ENCODE data around the gene WDFY4. TPM values are rescaled to one million over a fixed set of nuclear protein-coding genes. Genes with fewer than 3 reads are reported as not detected.
A peak's percentile ranks its signal among the peaks of the same experiment; 100 is the strongest.

The WDFY4 gene
- total RNA-seq, 6 donors from 2014 or later, result 10.1 to 48.9 (median 32.1) TPM

GRCh38 chr10:48798481-48799254 lies 114.0 kb downstream of the WDFY4 start:
- Histone ChIP-seq H3K27ac (peak overlapping the region; percentile 41 to 77 (median 58)), H3K36me3 (no peaks in the 10 kb centered on the region), H3K27me3 (no peaks in the 10 kb centered on the region), H3K9me3 (no peaks in the 10 kb centered on the region), H3K4me3 (no peak overlapping the region), H3K4me1 (peaks cover 4 to 13% (median 5%) of the 10 kb centered on the region in 4 donors)
- ATAC-seq (ENCODE audit: low FRiP score in 2 of 2), result no peak
- DNase-seq, result no peak
- 68% methylated on average over 5 of the region's 5 CpGs for WGBS, 2 donors
- TF ChIP-seq EP300 (IDR thresholded peaks at IDR 0.05), result no peak

- Histone ChIP-seq H3K27ac (peak overlapping the region; percentile 54 to 79 (median 71)), H3K4me3 (no peak overlapping the region), H3K27me3 (no peaks in the 10 kb centered on the region), H3K9me3 (no peaks in the 10 kb centered on the region), H3K4me1 (peaks cover 4 to 18% (median 5%) of the 10 kb centered on the region in 4 donors), H3K36me3 (no peaks in the 10 kb centered on the region)
- DNase-seq (no peak), ATAC-seq (ENCODE audit: low FRiP score in 2 of 2) (peak in 1 of 2 donors; percentile 25)
- WGBS, 2 donors, result 80 to 82% methylated on average over 17 of the region's 17 CpGs
- TF ChIP-seq EP300 (IDR thresholded peaks at IDR 0.05) (no peak), CTCF (IDR thresholded peaks at IDR 0.05) (no peak), POLR2A (IDR thresholded peaks at IDR 0.05) (no peak), POLR2AphosphoS5 (IDR thresholded peaks at IDR 0.05) (no peak)
Observed at GRCh38 chr10:48799341-48800006, 114.8 kb downstream of the WDFY4 start.

GRCh38 chr10:48800007-48800675 lies 115.5 kb downstream of the WDFY4 start:
- Histone ChIP-seq H3K27me3 (no peaks in the 10 kb centered on the region), H3K4me1 (peaks cover 4 to 25% (median 10%) of the 10 kb centered on the region in 4 donors), H3K27ac (peak overlapping the region; percentile 54 to 79 (median 71)), H3K36me3 (no peaks in the 10 kb centered on the region), H3K4me3 (no peak overlapping the region), H3K9me3 (no peaks in the 10 kb centered on the region)
- WGBS, 2 donors, result 70 to 75% methylated on average over 12 of the region's 12 CpGs
- no peak for TF ChIP-seq CTCF (IDR thresholded peaks at IDR 0.05)
- TF ChIP-seq POLR2AphosphoS5 (IDR thresholded peaks at IDR 0.05), result peak; percentile 35 to 63
- TF ChIP-seq EP300 (IDR thresholded peaks at IDR 0.05), result no peak
- TF ChIP-seq POLR2A (IDR thresholded peaks at IDR 0.05), result peak in 1 of 4 donors; percentile 22
- ATAC-seq (ENCODE audit: low FRiP score in 2 of 2) (peak; percentile 50 to 80), DNase-seq (peak in 1 of 2 donors; percentile 34)

GRCh38 chr10:48801001-48801421 lies 116.3 kb downstream of the WDFY4 start:
- Histone ChIP-seq H3K9me3 (no peaks in the 10 kb centered on the region), H3K27me3 (no peaks in the 10 kb centered on the region), H3K36me3 (no peaks in the 10 kb centered on the region), H3K4me3 (no peak overlapping the region), H3K27ac (peak overlapping the region; percentile 54 to 79 (median 71)), H3K4me1 (peaks cover 4 to 28% (median 12%) of the 10 kb centered on the region in 4 donors)
- DNase-seq (no peak), ATAC-seq (ENCODE audit: low FRiP score in 2 of 2) (peak in 1 of 2 donors; percentile 28)
- no peak for TF ChIP-seq EP300 (IDR thresholded peaks at IDR 0.05)
- no peak for TF ChIP-seq CTCF (IDR thresholded peaks at IDR 0.05)
- TF ChIP-seq POLR2AphosphoS5 (IDR thresholded peaks at IDR 0.05), result no peak
- TF ChIP-seq POLR2A (IDR thresholded peaks at IDR 0.05), result no peak

- WGBS, 2 donors, result 91 to 93% methylated on average over 2 of the region's 2 CpGs
Observed at GRCh38 chr10:48802611-48803071, 118.0 kb downstream of the WDFY4 start.

More at GRCh38 chr10:48802611-48803071, 118.0 kb downstream of the WDFY4 start:
- no peaks in the 10 kb centered on the region for H3K9me3 ChIP-seq
- no peak overlapping the region for H3K27ac ChIP-seq
- DNase-seq (no peak), ATAC-seq (ENCODE audit: low FRiP score in 2 of 2) (no peak)
- H3K36me3 ChIP-seq, result no peaks in the 10 kb centered on the region
- no peaks in the 10 kb centered on the region for H3K27me3 ChIP-seq
- peaks cover 4 to 28% (median 12%) of the 10 kb centered on the region in 4 donors for H3K4me1 ChIP-seq
- no peak overlapping the region for H3K4me3 ChIP-seq
- TF ChIP-seq POLR2AphosphoS5 (IDR thresholded peaks at IDR 0.05), result no peak
- no peak for TF ChIP-seq EP300 (IDR thresholded peaks at IDR 0.05)
- TF ChIP-seq POLR2A (IDR thresholded peaks at IDR 0.05), result no peak
- TF ChIP-seq CTCF (IDR thresholded peaks at IDR 0.05), result no peak
